Activated CD4-positive, alpha-beta memory T cell treated with anti-CD3 and anti-CD28 coated beads for 36 hours (primary cell): ENCODE data around the gene ATP11A. TPM values are rescaled to one million over a fixed set of nuclear protein-coding genes. Genes with fewer than 3 reads are reported as not detected.

Experiments used
- CTCF ChIA-PET: fragments of 350-600 bp; sonication (Branson Sonifier 250); formaldehyde crosslinking; loops from one replicate; lab custom pipeline; 2021; ENCODE audit warnings: antibody characterized with exemption, inconsistent platforms; lab: Charles Lee
- POLR2A ChIA-PET: fragments of 350-600 bp; sonication (Branson Sonifier 250); formaldehyde crosslinking; loops from one replicate; lab custom pipeline; 2021; ENCODE audit warnings: antibody characterized with exemption; lab: Charles Lee
- DNase-seq: peaks from one replicate; pipeline ENCODE4 v3.0.0-alpha.2; 2020
- H3K27ac Mint-ChIP-seq: one replicate; pipeline ENCODE4 v1.8.0; 2021; ENCODE audit warnings: mixed read lengths
- H3K27me3 Mint-ChIP-seq: one replicate; pipeline ENCODE4 v1.8.0; 2021; ENCODE audit warnings: mixed read lengths
- H3K36me3 Mint-ChIP-seq: one replicate; pipeline ENCODE4 v1.8.0; 2021; ENCODE audit warnings: mixed read lengths
- H3K4me1 Mint-ChIP-seq: one replicate; pipeline ENCODE4 v1.8.0; 2021; ENCODE audit warnings: low read depth, mixed read lengths
- H3K4me3 Mint-ChIP-seq: one replicate; pipeline ENCODE4 v1.8.0; 2021; ENCODE audit warnings: mild to moderate bottlenecking, mixed read lengths
- H3K9me3 Mint-ChIP-seq: one replicate; pipeline ENCODE4 v1.8.0; 2021; ENCODE audit warnings: mixed read lengths
- intact Hi-C: fragments of 100-400 bp; cut with micrococcal nuclease; formaldehyde crosslinking; loops from one replicate; pipeline ENCODE4 v1.15.1; 2023
- total RNA-seq, 2 experiments: library from RNA; stranded (reverse); gene quantifications; one replicate each; pipeline ENCODE4 v1.2.3, GENCODE V29; 2021

Gene ATP11A
- total RNA-seq, 2 experiments from 2014 or later = 36.6 to 38.7 TPM

DNA sequence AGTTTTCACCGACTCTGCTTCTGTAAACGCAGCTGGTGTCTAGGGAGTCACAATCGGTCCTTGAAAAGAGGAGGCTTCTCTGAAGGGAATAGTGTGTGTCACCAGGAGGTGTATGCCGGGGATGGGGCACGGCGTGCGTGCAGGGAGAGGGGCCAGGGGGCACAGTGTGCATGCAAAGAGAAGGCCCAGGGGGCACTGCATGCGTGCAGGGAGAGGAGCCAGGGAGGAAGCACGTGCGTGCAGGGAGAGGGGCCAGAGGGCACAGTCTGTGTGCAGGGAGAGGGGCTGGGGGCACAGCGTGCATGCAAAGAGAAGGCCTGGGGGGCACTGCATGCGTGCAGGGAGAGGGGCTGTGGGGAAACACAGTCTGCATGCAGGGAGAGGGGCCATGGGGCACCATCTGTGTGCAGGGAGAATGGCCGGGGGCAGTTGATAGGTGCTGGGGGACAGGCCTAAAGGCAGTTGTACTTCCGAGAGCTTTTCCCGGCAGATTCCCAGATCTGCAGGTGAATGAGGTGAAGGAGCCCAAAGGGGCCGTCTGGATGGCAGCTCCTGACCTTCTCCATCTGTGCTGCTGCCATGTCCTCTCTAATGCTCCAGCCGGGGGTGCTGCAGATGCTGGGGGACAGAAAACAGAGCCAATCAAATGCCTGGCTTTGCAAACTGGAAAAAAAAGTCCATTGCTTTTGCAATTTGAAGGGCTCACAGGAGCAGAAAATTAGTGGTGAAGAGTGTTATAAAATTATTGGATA, 36.4 kb downstream of the ATP11A start:
- H3K27ac Mint-ChIP-seq = no peak overlapping the region
- ChIA-PET POLR2A (no interaction called here), CTCF (interaction anchor here (0.6 kb wide), 1 partner anchor 51 kb away, joined by 3 read pairs; no protein-coding TSS in a partner anchor)
- intact Hi-C loops = no loop called here
- H3K4me3 Mint-ChIP-seq = no peak overlapping the region
- H3K27me3 Mint-ChIP-seq = no peaks in the 10 kb centered on the region
- peaks cover 29% of the 10 kb centered on the region for H3K4me1 Mint-ChIP-seq
- H3K36me3 Mint-ChIP-seq = no peaks in the 10 kb centered on the region
- no peaks in the 10 kb centered on the region for H3K9me3 Mint-ChIP-seq
- no peak for DNase-seq

DNA sequence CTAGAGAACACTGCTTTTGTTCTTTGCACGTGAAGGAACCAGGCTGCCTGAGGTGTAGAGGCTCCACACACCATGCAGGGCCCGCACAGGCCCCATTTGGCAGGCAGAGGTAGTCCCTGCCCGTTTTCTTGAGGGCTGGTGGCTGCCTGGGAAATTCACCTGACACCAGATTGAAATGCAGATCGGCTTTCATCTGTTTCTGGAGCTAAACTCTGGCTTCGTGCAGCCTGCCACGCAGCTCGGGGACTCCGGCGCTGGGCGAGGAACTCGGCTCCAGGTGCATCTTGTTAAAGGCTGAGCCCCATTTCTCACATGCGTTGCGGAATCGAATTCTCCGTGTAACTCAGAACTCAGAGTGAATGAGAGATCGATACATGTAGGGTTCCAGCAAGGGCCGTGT, 37.7 kb downstream of the ATP11A start:
- CTCF ChIA-PET = no interaction called here
- Mint-ChIP-seq H3K4me3 (no peak overlapping the region), H3K36me3 (no peaks in the 10 kb centered on the region), H3K27ac (no peak overlapping the region), H3K27me3 (no peaks in the 10 kb centered on the region), H3K4me1 (peaks cover 33% of the 10 kb centered on the region), H3K9me3 (no peaks in the 10 kb centered on the region)
- intact Hi-C loops = no loop called here
- POLR2A ChIA-PET = no interaction called here
- DNase-seq = no peak

DNA sequence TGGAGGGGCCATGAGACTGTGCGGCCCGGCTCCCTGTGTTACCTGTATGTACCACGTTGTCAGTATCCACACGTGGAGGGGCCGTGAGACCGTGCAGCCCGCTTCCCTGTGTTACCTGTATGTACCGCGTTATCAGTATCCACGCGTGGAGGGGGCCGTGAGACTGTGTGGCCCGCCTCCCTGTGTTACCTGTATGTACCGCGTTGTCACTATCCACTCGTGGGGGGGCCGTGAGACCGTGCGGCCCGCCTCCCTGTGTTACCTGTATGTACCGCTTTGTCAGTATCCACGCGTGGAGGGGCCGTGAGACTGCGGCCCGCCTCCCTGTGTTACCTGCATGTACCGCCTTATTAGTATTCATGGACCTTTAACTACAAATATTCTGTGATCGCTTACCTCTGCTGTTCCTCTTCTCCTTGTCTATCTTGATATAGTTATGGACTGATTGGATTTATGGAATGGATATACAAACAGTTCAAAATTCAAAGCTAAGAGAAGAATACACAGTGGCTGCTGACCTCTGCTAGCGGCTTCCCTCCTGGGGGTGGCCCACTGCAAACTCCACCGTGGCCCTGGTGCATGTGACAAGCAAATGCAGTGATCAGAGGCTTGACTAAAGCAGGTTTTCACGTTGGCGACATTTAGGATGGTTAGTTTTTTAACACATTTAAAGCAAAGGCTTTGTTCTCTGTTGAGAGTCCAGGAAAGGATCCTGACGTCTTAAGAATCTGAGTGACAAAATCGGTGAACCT, 38.7 kb downstream of the ATP11A start:
- H3K4me1 Mint-ChIP-seq = peaks cover 28% of the 10 kb centered on the region
- H3K4me3 Mint-ChIP-seq = no peak overlapping the region
- H3K9me3 Mint-ChIP-seq = no peaks in the 10 kb centered on the region
- intact Hi-C loops = no loop called here
- ChIA-PET CTCF (no interaction called here), POLR2A (no interaction called here)
- DNase-seq = no peak
- H3K27me3 Mint-ChIP-seq = no peaks in the 10 kb centered on the region
- no peaks in the 10 kb centered on the region for H3K36me3 Mint-ChIP-seq
- no peak overlapping the region for H3K27ac Mint-ChIP-seq

DNA sequence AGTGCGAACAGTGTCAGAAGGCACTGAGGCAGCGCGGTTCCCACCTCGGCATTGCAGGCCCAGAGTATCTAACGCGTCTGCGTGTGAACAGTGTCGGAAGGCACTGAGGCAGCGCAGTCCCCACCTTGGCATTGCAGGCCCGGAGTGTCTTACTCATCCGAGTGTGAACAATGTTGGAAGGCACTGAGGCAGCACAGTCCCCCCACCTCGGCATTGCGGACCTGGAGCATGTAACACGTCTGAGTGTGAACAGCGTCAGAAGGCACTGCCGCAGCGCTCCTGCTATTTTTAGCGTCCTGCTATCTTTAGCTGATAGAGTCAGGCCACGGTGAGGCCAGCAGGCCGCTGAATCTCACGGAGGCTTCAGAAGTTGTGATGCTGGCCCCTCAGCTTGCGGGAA, 39.6 kb downstream of the ATP11A start:
- no peak overlapping the region for H3K27ac Mint-ChIP-seq
- H3K4me1 Mint-ChIP-seq = peaks cover 24% of the 10 kb centered on the region
- H3K4me3 Mint-ChIP-seq = no peak overlapping the region
- ChIA-PET CTCF (no interaction called here), POLR2A (no interaction called here)
- no peak for DNase-seq
- intact Hi-C loops = no loop called here
- no peaks in the 10 kb centered on the region for H3K36me3 Mint-ChIP-seq
- no peaks in the 10 kb centered on the region for H3K27me3 Mint-ChIP-seq
- H3K9me3 Mint-ChIP-seq = no peaks in the 10 kb centered on the region

DNA sequence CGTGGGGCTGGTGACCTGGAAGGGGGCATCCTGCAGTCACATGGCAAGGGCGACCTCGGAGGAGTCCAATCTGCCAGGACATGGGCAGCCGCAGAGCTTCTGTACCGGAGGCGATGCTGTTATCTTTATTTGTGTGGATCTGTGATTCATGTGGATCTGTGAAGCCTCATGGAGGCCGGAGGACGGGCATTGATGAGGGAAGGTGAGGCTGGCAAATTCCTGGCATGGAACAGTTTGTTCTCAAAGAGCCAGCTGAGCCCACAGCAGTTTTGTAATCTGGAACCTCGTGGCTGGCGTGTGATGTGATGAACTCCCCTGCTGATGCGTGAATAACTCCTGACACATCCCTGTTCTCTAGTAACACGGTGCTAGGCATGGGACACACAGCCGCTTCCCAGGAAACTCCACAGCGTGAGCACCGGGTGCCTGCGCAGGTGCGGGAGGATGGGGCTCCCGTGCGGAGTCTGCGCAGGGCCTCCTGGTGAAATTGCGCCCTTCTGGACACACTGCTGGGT, 40.4 kb downstream of the ATP11A start:
- no peak overlapping the region for H3K4me3 Mint-ChIP-seq
- intact Hi-C loops = no loop called here
- CTCF ChIA-PET = no interaction called here
- POLR2A ChIA-PET = no interaction called here
- H3K9me3 Mint-ChIP-seq = no peaks in the 10 kb centered on the region
- H3K27me3 Mint-ChIP-seq = no peaks in the 10 kb centered on the region
- H3K27ac Mint-ChIP-seq = no peak overlapping the region
- H3K4me1 Mint-ChIP-seq = peaks cover 18% of the 10 kb centered on the region
- DNase-seq = no peak
- H3K36me3 Mint-ChIP-seq = no peaks in the 10 kb centered on the region

DNA sequence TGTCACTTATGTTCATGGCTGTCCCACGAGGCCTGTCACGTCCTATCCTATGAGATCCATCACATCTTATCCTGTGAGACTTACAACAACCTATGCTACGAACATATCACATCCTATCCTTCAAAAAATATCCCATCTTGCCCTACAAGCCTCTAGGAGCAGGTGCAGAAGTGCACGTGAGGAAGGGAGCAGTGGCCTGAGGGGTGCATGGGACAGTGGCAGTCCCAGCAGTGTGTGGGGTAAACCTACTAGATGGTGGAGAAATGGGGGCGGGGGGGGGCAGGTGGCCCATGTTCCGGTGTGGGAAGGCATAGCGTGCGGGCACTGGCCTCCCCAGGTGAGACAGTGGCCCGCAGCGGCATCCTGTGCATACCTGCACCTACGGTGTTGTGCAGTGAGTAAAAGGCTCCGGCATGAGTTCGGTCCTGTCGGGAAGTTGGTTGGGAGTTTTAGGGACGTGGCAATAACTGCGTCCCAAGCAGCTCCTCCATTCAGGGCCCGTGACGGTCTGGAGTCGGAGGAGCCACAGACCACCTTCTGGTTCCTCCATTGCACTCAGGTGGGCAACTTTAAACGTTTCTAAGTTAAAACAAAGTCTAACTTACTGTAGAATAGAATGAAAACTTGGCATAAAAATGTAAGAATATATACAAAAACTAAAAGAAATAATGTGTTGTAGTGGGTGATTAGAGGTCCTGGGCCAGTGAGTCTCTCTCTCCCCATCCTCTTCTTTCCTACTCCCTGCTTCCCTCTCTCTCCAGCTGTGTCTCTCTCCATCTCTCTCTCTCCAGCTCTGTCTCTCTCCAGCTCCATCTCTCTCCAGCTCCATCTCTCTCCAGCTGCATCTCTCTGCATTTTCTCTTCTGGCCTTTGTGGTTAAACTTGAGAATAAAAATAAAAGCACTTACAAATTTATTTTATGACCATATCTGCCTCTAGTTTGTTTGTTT, 42.1 kb downstream of the ATP11A start:
- no peak for DNase-seq
- H3K4me3 Mint-ChIP-seq = no peak overlapping the region
- no peaks in the 10 kb centered on the region for H3K36me3 Mint-ChIP-seq
- no peaks in the 10 kb centered on the region for H3K27me3 Mint-ChIP-seq
- H3K4me1 Mint-ChIP-seq = peaks cover 8% of the 10 kb centered on the region
- CTCF ChIA-PET = no interaction called here
- POLR2A ChIA-PET = no interaction called here
- H3K9me3 Mint-ChIP-seq = no peaks in the 10 kb centered on the region
- no peak overlapping the region for H3K27ac Mint-ChIP-seq
- intact Hi-C loops = no loop called here

DNA sequence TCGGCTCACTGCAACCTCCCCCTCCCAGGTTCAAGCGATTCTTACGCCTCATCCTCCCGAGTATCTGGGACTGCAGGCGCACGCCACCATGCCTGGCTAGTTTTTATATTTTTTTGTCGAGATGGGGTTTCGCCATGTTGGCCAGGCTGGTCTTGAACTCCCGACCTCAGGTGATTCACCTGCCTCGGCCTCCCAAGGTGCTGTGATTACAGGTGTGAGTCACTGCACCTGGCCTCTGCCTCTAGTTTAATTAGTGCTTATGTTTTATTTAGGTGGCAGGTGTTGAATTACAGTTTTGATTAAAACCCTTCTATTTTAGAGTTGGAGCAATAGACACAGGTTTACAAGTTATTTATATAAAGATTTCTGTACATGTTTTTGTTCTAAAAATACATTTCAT, 42.8 kb downstream of the ATP11A start:
- POLR2A ChIA-PET = no interaction called here
- peaks cover 8% of the 10 kb centered on the region for H3K4me1 Mint-ChIP-seq
- H3K27ac Mint-ChIP-seq = no peak overlapping the region
- DNase-seq = no peak
- CTCF ChIA-PET = no interaction called here
- H3K36me3 Mint-ChIP-seq = no peaks in the 10 kb centered on the region
- H3K9me3 Mint-ChIP-seq = no peaks in the 10 kb centered on the region
- intact Hi-C loops = no loop called here
- no peak overlapping the region for H3K4me3 Mint-ChIP-seq
- no peaks in the 10 kb centered on the region for H3K27me3 Mint-ChIP-seq

DNA sequence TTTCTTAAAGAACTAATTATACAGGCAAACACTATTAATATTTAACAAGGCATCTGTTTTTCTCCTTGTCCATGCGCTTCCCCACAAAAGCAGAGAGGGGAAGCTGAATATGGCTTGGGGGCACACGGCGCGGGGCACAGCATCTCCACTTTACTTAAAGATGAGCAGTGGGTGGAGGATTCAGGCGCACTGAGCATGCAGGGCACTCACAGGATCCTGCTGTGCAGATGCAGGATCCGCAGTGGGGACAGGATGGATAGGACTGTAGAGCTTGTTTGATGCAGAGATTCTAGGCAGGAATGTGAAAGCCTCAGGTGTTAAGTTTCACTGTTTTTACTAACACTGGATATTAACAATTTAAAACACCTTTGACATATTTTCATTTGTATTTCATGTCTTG, 43.3 kb downstream of the ATP11A start:
- H3K27ac Mint-ChIP-seq = no peak overlapping the region
- H3K36me3 Mint-ChIP-seq = no peaks in the 10 kb centered on the region
- peaks cover 8% of the 10 kb centered on the region for H3K4me1 Mint-ChIP-seq
- no peaks in the 10 kb centered on the region for H3K9me3 Mint-ChIP-seq
- POLR2A ChIA-PET = no interaction called here
- CTCF ChIA-PET = no interaction called here
- no peak overlapping the region for H3K4me3 Mint-ChIP-seq
- DNase-seq = no peak
- intact Hi-C loops = no loop called here
- no peaks in the 10 kb centered on the region for H3K27me3 Mint-ChIP-seq

DNA sequence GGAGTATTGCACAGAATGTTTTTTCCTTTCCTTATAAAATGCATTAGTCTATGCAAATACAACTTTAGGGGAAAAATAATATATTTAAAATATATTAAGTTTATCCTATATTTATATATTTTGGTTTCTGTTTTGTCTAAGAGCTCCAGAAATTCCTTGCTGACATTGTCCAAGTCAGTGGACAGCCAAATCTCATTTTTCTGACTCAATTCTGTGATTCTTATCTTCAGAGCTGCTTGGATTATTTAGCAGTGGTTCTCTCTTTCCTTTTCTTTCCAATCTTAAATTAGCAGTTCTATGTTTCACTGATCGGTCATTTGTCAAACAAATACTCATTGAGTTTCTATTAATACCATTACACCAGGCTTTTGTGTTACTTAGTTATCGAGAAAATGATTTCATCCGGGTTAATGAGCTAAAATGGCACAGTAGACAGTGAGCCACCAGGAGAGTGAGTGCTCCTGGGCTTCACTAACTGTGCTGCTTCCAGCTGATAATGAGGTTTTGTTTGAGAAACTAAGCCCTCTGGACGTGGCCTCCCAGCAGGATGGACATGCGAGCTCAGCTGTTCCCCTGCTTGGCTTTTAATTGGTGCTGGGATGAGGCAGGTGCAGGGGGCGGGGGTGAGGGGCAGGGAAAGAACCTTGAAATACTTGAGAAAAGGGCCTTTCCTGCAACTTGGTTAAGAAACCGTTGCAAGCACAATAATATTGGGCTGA, 44.0 kb downstream of the ATP11A start:
- POLR2A ChIA-PET = interaction anchor here (0.6 kb wide), 1 partner anchor 436 kb away, joined by 3 read pairs; no protein-coding TSS in a partner anchor
- CTCF ChIA-PET = no interaction called here
- no peaks in the 10 kb centered on the region for H3K27me3 Mint-ChIP-seq
- H3K27ac Mint-ChIP-seq = no peak overlapping the region
- DNase-seq = no peak
- no peak overlapping the region for H3K4me3 Mint-ChIP-seq
- no peaks in the 10 kb centered on the region for H3K36me3 Mint-ChIP-seq
- peaks cover 8% of the 10 kb centered on the region for H3K4me1 Mint-ChIP-seq
- no peaks in the 10 kb centered on the region for H3K9me3 Mint-ChIP-seq
- intact Hi-C loops = no loop called here

DNA sequence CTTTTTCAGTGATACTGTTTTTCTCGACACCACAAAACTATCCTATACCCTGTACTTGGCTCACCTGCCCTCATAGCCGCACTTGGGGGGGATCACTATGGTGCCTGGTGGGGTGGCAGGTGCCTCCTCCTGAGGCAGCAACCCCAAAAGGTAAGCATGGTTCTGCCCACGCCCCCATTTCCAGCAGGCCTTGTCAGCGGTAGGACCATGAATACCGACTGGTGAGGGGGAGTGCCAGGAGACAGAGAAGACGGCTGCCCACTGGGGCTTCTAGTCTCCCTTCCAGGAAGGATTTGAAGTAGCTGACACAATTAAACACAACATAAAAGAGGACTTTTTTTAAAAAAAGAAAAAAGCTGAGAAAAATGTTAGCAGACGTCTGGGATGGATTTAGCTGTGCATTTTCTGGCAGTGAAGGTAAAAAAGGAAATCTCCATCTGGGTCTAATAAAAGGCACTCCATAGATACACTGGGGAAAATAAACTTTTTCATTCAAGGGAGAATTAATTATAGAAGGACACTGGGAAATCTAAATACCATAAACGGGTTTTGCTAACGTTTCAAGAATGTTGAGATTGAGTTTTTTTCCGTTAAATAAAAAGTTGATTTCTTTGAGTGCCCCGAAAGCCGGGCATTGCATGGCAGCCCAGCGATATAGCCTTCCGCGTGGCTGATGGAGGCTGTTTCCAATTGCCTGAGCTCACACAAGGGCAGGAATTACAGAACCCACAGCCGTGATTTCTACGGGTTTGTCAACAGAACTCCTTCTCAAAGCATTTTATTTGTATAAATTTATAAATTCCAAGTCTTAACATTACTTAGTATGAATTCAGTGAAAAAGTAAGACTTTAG, 45.1 kb downstream of the ATP11A start:
- peaks cover 12% of the 10 kb centered on the region for H3K4me1 Mint-ChIP-seq
- no peak overlapping the region for H3K27ac Mint-ChIP-seq
- H3K36me3 Mint-ChIP-seq = no peaks in the 10 kb centered on the region
- H3K4me3 Mint-ChIP-seq = no peak overlapping the region
- POLR2A ChIA-PET = no interaction called here
- intact Hi-C loops = no loop called here
- CTCF ChIA-PET = no interaction called here
- no peak for DNase-seq
- no peaks in the 10 kb centered on the region for H3K27me3 Mint-ChIP-seq
- H3K9me3 Mint-ChIP-seq = no peaks in the 10 kb centered on the region

DNA sequence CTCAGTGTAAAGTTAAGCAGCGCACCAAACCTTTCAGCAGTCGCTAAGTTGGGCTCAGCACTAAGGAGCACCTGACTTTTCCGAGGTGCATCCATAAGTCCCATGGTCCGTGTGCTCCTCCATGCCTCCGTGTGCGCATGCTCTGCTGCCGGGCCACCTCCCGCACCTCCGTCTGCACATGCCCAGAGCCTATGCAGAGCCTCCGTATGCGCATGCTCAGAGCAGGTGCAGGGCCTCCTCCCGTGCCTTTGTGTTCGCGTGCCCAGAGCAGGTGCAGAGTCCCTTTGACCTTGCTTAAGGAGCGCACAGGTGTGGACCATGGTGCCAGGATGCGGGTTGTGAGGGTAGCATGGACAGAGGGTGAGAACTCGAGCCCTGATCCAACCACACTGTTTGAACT, 46.0 kb downstream of the ATP11A start:
- H3K4me3 Mint-ChIP-seq = no peak overlapping the region
- H3K9me3 Mint-ChIP-seq = no peaks in the 10 kb centered on the region
- POLR2A ChIA-PET = no interaction called here
- no peaks in the 10 kb centered on the region for H3K36me3 Mint-ChIP-seq
- H3K27ac Mint-ChIP-seq = no peak overlapping the region
- H3K4me1 Mint-ChIP-seq = peaks cover 9% of the 10 kb centered on the region
- no peak for DNase-seq
- H3K27me3 Mint-ChIP-seq = no peaks in the 10 kb centered on the region
- intact Hi-C loops = no loop called here
- CTCF ChIA-PET = no interaction called here
